GM19463 (cell line): ENCODE measurements around the gene NTN5.
"Not testable (repeated sequence)": the region's sequence is repeated elsewhere in the genome, so short reads cannot be mapped to it uniquely, and the experiment has no call there.

Source experiments
- ATAC-seq: cut with Tn5 transposase; IDR thresholded peaks from one replicate; pipeline ENCODE4 v1.9.1; 2021; ENCODE audit warnings: mild to moderate bottlenecking, moderate library complexity; ENCODE audit not compliant: unreplicated experiment

Gene NTN5

DNA sequence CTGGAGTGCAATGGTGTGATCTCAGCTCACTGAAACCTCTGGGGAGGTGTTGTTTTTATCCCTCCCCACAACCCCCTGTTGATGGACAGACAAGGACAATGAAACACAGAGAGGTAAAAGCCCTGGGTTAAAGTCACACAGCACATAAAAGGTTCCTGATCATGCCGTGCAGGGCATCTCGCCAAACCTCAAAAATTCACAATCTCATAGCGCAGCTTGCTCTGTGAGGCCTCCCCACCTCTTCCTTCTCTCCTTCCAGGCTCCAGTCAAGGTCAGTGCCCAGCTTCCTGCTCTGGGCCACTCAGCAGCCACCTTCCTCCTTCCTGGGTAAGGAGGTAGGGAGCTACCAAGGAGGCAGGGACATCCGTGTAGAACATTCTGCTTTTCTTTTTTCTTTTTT, 25.2 kb upstream of the NTN5 start:
- no peak for ATAC-seq

DNA sequence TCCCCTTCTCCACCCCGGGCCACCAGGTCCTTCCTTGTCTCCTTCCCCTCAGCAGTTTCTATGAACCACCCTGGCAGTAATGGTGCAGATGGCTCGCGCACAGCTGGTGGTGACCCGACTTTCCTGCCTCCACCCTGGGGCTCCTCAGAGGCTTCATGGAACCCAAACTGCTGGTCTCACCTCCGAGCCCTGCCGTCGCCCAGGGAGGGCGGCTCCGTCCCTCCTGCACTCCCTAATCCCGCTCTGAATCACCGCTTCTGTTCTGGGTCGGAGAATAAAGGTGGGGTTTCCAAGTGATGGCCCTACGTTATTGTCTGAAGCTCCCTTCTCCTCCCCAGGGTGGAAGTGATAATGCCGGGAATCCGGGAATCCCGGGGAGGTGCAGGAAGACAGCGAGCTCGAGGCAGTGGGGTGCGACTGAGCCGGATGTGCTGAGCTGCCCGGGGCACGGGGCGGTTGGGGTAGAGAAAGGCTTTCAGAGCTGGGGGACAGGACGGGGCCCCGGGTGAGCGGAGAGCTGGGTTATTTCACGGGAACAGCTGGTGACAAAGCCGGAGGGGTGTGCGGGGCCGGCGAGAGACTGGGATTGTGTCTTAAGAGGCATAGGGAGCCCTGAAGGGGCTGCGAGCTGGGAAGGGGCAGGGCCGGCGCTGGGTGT, 23.7 kb upstream of the NTN5 start:
- ATAC-seq, result no peak

DNA sequence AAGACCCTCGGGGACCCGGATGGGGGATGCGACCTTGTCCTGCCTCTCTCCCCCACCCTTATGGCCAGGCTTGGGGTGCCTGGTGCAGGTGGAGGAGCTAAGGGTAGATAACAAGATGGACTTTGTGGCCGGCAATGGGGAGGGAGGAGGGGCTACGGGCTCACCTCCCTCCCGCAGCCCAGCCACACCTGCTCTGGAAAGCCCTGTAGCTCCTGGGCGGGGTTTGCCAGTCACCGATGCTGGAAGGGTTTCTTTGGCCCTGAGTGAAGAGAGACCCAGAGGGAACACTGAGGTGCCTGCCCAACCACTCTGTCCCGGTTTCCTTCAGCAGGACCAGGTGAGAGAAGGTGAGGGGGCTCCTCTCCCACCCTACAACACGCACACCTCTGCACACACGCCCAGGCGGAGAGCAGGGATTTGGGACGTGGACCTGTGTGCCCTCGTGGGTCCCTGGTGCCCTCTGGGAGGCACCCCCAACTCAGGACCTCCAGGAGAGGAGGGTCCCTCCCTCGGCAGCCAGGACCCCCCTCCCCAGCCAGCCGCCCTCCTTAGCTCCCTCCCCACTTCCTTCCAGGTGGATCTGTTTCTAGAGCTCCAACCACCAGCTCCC, 23.0 kb upstream of the NTN5 start, which contains the start of gene FUT2:
Gene FUT2, plus strand, starts transcription at position 229 of the 610 bp plus-strand sequence. CDS start 6,986 bp downstream, outside the sequence.
- ATAC-seq, result no peak

DNA sequence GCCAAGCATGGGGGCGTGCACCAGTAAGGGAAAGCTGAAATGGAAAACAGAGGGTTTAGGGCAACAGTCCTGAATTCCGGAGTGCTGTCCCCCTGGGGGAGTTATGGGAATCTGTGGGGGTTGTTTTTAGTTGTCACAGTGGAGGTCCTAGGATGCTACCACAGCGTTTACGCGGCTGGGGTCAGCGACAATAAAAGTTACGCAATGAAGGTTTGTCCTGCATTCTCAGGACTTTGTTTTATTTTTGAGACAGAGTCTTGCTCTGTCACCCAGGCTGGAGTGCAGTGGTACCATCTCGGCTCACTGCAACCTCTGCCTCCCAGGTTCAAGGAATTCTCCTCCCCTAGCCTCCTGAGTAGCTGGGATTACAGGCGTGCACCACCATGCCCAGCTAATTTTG, 20.8 kb upstream of the NTN5 start:
- not testable (repeated sequence) for ATAC-seq

DNA sequence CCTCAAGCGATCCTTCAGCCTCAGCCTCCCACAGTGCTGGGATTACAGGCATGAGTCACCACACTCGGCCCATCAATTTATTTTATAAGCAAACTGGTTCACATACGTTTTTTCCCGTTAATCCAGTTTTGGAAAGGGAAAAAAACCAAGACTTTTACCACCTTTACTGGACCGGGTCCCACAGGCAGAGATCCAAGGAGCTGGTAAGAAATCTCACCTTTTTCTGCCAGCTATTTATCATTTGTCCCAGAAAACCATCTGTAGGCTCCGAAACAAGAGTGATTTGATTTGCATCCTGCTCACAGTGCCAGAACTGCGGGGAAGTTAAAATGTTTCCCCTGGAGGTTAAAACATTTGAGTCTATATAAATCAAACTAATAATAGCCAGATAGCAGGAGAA, 16.6 kb upstream of the NTN5 start:
- ATAC-seq, result no peak

DNA sequence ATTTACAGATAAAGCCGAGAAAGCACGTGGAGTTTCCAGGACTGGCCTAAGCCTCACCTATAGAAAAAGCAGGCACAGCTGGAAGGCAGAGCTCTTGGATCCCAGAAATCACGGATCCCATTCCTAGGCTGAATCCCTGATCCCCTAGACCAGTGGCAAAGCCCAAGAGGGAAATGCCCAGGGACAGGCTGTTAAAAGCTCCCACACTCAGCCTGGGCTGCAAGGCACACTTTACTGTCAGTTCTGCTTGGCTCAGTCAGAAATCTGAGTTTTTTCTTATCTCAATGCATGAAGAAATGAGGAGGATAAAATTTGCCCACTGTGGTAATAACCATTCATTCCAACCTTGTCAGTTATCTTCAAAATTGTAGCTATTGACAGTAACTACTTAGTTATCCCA, 15.0 kb upstream of the NTN5 start:
- no peak for ATAC-seq

DNA sequence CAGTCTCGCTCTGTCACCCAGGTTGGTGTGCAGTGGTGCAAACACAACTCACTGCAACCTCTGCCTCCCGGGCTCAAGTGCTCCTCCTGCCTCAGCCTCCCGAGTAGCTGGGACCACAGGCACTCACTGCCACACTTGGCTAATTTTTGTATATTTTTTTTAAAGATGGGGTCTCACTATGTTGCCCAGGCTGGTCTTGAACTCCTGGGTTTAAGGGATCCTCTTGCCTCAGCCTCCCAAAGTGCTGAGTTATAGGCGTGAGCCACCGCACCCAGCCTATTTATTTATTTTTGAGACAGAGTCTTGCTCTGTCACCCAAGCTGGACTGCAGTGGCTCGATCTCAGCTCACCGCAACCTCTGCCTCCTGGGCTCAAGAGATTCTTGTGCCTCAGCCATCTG, 13.8 kb upstream of the NTN5 start:
- ATAC-seq, result not testable (repeated sequence)

DNA sequence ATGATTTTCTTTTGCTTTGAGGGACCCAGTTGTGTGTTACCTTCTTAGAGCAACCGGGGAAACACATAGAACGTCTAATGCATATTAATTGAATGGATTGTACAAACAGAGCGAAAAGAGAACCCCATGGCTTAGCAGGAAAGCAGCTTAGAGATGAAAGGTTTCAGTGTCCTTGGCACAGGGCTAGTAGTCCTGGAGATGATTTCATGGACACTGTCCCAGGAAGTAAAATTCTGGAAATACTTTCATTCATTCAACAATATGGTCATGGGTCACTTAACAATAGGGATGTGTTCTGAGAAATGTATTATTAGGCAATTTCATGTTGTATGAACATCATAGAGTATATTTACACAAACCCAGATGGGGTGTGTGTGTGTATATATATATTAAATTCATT, 13.3 kb upstream of the NTN5 start:
- no peak for ATAC-seq

DNA sequence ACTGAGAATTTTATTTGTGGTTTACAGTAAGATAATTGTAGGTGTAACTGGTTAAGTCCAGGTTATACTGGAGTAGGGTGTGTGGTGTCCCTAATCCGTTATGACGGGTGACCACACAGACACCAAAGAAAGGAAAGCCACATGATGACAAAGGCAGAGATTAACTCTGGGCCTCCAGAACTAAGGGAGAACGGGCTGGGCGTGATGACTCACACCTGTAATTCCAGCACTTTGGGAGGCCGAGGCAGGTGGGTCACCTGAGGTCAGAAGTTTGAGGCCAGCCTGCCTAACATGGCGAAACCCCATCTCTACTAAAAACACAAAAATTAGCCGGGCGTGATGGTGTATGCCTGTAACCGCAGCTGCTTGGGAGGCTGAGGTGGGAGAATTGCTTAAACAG, 12.8 kb upstream of the NTN5 start:
- ATAC-seq, result no peak

DNA sequence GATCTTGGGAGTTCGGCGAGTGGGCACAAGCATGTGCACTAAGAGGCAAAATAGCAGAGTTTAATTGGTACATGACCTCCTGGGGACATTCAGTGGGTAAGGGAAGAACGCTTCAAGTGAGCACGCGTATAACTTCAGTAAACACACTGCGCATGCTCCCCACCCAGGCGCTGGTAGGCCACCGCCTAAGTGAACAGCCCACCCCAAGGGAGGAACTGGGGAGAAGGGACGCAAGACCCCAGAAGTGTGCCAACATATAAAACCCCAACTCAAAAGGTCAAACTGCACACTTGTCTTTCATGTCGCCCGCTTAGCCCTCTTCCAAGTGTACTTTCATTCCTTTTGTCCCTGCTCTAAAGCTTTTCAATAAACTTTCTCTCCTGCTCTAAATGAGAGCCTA, 10.5 kb upstream of the NTN5 start:
- no peak for ATAC-seq

DNA sequence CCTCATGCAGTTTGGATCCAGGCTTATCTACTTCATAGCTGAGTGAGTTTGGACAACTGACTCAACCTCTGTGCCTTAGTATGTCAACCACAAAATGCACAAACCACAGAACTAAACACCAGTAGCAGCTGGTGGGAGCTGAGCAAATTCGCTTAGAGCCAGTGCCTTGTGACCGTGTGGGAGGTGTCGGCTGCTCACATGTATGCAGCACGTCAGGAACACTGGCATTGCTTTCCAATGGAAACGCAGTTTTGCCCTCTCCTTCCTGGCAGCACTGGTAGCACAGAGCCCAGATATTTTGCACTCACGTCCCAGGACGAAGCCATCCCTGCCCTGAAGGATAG, 8.3 kb upstream of the NTN5 start:
- no peak for ATAC-seq

DNA sequence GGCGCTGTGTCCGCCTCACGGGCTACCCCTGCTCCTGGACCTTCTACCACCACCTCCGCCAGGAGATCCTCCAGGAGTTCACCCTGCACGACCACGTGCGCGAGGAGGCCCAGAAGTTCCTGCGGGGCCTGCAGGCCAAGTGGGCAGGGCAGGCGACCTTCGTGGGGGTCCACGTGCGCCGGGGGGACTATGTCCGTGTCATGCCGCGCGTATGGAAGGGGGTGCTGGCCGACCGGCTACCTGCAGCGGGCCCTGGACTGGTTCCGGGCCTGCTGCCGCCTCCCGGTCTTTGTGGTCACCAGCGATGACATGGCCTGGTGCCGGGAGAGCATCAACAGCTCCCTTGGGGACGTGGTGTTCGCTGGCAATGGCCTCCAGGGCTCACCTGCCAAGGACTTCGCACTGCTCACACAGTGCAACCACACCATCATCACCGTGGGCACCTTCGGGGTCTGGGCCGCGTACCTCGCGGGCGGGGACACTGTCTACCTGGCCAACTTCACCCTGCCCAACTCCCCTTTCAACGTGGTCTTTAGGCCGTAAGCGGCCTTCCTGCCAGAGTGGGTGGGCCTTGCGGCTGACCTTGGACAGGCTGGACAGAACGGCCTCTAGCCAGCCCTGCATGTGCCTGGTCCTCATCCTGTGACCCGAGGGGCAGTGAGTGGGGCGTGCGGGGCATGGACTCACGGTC, 7.8 kb upstream of the NTN5 start:
- ATAC-seq, result no peak

DNA sequence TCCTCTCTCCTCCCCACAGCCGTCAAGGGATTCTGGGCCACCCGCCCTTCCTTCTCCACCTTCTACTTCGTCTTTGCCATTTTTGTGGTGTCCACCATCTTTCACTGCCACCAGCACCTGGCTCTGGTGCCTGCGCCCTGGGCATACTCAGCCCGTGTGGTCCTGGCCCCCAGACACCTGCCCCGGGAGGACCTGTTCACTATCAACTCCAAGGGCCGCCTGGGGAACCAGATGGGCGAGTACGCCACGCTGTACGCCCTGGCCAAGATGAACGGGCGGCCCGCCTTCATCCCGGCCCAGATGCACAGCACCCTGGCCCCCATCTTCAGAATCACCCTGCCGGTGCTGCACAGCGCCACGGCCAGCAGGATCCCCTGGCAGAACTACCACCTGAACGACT, 7.2 kb upstream of the NTN5 start:
- not testable (repeated sequence) for ATAC-seq

DNA sequence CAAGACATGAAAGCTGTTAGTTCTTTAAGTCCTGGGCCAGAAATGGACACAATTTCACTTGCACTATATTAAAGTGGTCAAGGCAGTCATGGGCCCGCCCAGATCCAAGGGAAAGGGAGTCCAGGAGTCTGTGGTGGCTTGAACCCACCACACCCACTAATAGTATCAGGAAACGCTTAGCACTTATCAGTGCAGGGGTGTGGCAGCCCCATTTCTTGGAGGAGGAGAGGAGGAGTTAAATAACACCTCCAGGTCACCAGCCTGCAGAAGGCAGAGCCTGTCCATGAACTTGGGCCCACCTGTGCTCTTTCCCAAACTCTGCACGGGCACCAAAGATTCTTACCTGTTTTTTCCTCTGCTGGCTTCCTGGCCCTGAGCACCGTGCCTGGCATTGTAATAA, 5.4 kb upstream of the NTN5 start:
- ATAC-seq, result no peak

DNA sequence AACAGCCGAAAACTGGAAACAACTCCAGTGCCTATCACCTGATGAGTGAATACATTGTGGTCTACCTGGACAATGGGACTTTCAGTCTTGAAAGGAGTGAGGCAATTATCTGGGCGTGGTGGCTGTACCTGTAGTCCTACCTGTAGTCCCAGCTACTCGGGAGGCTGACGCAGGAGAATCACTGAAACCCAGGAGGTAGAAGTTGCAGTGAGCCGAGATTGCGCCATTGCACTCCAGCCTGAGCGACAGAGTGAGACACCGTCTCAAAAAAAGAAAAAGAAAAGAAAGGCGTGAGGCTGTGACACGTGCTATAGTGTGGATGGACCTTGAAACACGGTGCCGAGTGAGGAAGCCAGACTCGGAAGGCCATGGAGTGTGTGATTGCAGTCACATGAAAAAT, 4.1 kb upstream of the NTN5 start:
- ATAC-seq, result no peak

DNA sequence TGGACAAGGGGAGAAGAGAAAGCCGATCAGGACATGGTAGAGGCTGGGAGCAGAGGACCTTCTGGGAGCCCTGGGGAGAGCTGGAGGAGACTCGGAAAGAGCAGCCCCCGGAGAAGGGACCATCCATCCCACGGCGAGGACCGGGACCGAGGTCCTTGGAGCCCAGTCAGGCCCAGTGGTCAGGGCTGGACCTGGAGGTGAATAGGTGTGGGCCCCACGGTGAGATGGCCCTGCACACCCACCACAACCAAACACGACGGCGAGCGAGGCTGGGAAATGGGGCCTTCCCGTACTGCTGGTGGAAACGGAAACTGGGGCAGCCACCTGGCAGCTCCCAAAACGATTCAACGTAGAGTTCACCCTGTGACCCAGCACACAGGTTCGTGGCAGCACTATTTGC, 3.7 kb upstream of the NTN5 start:
- no peak for ATAC-seq

DNA sequence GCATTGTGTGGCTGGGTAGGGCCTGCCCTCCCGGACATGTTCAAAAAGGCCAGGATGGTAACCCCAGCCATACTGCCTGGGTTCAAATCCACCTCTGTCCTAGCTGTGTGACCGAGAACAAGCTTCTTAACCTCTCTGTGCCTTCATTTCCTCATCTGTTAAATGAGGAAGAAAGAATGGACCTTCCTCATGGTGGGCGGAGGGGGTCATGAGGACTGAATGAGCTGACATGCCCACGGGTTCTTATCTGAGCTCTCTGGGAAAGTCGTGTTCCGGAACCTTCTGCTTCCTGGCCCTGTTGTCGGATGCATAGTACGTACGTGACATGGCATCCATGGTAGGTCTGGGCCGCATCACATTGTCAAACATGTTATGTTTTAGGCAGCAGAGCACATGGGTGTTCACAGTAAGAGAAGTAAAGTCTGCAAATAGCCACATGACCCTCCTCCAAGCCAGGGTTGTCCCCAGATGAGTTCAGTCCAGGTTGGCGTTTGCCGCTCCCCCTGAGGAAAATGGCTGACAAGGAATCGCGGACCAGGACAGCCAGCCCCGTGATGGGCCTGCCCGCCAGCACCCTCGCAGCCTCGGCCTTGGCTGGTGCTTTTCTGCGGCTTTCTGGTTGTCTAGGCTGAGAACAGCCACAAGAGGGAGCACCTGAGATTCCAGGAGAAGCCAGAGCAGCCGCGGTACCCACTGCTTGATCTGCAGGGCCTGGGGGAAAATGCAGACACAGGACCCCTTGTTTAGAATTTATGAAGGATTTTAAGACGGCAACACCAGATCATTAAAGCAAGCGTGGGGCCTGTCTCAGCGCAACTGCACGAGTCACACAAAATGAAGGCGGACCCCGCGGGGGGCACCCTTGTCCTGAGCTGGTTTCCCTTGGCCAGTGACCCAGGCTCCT, 2.4 kb upstream of the NTN5 start:
- ATAC-seq, result no peak

DNA sequence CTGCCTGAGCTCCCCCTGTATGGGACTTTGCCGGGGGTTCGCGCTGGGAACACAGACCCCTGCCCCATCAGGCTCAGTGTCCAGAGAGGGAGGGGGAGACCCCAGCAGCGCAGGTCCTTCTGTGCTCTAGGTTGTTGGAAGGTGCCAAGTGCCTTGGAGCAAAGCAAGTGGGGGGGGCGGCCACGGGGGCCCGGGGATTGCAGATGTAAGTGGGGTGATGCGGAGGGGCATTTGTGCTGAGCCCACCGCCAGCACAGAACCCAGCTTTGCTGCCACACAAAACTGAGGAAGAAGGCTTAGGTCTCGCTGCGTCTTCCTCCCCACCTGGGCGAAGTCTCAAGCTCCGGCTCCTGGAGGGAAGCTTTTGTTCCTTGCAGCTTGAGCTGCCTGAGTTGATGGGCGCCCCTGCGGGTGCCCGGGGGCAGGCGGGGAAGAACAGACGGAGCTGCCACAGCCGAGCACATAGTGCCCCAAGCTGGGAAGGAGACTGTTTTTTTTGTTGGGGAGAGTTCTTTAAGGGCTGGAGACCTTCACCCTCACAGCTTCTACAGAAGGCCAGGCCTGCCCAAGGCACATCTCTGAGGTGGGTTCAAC, 1.5 kb upstream of the NTN5 start:
- ATAC-seq, result no peak

DNA sequence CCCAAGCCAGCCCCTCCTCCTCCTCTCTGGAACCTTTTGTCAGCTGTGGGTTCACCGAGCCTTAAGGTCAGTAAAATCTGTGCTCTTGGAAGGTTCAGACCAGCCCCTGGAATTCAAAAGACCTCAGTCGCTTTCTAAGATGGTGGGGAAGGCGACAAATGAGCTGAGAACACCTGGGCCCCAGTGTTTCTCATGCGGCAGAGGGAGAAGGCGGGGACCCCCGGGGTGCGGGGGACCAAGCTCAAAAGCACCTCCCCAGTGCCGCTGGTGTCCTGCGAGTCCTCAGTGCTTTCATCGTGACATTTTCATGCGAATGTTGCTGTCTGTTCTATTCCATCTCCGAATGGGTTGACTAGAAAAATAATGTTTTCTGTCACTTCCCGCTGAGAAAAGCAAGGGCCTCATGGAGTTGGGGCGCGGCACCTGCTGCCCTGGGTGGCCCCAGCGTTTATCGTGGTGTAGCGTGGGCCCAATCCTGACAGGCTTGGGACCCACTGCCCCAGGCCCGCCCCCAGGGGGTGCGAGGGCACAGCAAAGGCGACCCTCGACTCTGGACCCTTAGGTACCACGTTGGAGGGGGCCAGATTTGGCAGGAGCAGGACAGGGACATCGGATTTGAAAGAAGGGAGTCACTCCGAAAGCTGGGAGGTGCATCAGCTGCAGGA, 751 bp upstream of the NTN5 start:
- no peak for ATAC-seq

DNA sequence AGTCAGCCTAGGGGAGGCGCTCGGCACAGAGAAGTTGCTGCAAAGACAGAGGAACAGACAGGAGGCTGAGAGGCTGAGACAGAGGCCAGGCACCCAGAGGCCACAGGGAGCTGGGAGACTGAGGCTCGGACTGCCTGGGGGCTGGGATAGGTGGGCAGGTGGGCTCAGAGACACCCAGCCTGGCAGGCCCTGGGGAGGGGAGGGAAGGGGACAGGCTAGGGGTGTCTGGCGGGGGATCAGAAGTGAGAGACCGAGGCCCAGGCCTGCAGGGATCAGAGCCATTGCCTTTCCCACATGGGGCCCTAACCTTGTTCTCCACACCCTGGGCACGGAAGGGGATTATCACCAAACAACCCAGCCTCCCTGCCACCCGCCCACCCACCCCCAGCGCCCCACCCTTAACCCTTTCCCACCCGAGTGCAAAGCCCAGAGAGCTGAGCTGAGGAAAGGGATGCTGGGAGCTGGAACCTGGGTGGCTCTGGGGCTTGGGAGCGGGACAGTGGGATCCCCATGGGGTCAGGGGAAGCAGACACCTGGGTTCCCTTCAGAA, 1.3 kb downstream of the NTN5 start:
- no peak for ATAC-seq
